Colonic mucosa (tissue), 4 donors: ENCODE results near the gene ZNF497. TPM values are rescaled to one million over a fixed set of nuclear protein-coding genes. Genes with fewer than 3 reads are reported as not detected.

ENCODE experiments used
- DNase-seq: peaks from one replicate; pipeline ENCODE4 v3.0.0-alpha.2; 2020
- H3K27ac ChIP-seq: fragments of 200-600 bp; one replicate; pipeline ENCODE4 v1.8.0; 2021
- H3K27me3 ChIP-seq: fragments of 200-600 bp; one replicate; pipeline ENCODE4 v1.8.0; 2021
- H3K36me3 ChIP-seq: fragments of 200-600 bp; one replicate; pipeline ENCODE4 v1.8.0; 2021
- H3K4me1 ChIP-seq: fragments of 200-600 bp; one replicate; pipeline ENCODE4 v1.8.0; 2021; ENCODE audit warnings: mild to moderate bottlenecking
- H3K4me3 ChIP-seq: fragments of 200-600 bp; one replicate; pipeline ENCODE4 v1.8.0; 2021
- H3K9ac ChIP-seq, 2 donors: one replicate each; pipeline ENCODE4 v1.7.0; 2013; ENCODE audit warnings: control low read depth in 2 of 2, low read depth in 2 of 2, low read length in 2 of 2
- H3K9me3 ChIP-seq: fragments of 200-600 bp; one replicate; pipeline ENCODE4 v1.8.0; 2021
- CTCF ChIP-seq: fragments of 200-600 bp; IDR thresholded peaks from one replicate; pipeline ENCODE4 v1.8.0; 2022; ENCODE audit warnings: antibody characterized with exemption, mild to moderate bottlenecking
- intact Hi-C: fragments of 100-400 bp; cut with DNase I; formaldehyde crosslinking; loops from one replicate; pipeline ENCODE4 v1.14.1; 2022
- total RNA-seq, 2 donors: library from RNA; stranded (reverse); fragmentation: NEBNext Ultra II Directional in 1 of 2; extraction: Animal tissue kit (Norgen Biotek cat#: 25700) in 1 of 2; gene quantifications; one replicate each; pipeline ENCODE4 v1.2.1, GENCODE V29; 2021
- donor health status: healthy.
- donor health status: DM: no; HTN: no; CAD: no.
- donor health status: DM: no; HTN: no; CAD: no.

Gene ZNF497
- total RNA-seq, 2 donors from 2014 or later = 0.98 to 1.9 TPM

DNA sequence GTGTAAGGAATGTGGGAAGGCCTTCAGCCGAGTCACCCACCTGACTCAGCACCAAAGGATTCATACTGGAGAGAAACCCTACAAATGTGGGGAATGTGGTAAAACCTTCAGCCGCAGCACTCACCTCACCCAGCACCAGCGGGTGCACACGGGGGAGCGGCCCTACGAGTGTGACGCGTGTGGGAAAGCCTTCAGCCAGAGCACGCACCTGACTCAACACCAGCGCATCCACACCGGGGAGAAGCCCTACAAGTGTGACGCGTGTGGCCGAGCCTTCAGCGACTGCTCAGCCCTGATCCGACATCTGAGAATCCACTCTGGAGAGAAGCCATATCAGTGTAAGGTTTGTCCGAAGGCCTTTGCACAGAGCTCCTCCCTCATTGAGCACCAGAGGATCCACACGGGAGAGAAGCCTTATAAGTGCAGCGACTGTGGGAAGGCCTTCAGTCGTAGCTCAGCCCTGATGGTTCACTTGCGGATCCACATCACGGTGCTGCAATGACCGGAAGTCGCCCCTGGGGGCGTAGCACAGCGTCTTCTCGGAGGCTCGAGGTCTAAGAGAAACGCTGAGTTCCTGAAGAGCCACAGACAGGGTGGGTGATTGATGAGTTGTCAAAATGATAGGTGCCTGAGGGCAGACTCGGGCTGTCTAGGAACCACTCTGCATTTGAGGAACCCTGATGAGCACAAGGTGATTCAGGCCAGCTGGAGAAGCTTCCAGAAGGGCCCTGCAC, 23.6 kb downstream of the ZNF497 start:
- H3K27me3 ChIP-seq = no peaks in the 10 kb centered on the region
- no peak overlapping the region for H3K9ac ChIP-seq
- H3K9me3 ChIP-seq = no peaks in the 10 kb centered on the region
- no peaks in the 10 kb centered on the region for H3K36me3 ChIP-seq
- H3K27ac ChIP-seq = no peak overlapping the region
- intact Hi-C loops = no loop called here
- no peaks in the 10 kb centered on the region for H3K4me1 ChIP-seq
- no peak overlapping the region for H3K4me3 ChIP-seq
- no peak for TF ChIP-seq CTCF
- no peak for DNase-seq

DNA sequence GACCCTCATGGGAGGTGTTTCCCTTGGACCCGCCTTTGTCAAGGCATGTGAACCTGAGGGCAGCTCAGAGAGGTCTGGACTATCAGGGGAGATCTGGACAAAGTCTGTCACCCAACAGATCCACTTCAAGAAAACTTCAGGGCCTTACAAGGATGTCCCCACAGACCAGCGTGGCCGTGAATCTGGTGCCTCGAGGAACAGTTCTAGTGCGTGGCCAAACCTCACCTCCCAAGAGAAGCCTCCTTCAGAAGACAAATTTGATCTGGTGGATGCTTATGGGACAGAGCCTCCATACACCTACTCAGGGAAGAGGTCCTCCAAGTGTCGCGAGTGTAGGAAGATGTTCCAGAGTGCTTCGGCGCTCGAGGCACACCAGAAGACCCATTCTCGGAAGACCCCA, 24.2 kb downstream of the ZNF497 start:
- Histone ChIP-seq H3K27me3 (no peaks in the 10 kb centered on the region), H3K9me3 (no peaks in the 10 kb centered on the region), H3K4me1 (no peaks in the 10 kb centered on the region), H3K4me3 (no peak overlapping the region), H3K36me3 (no peaks in the 10 kb centered on the region), H3K9ac (no peak overlapping the region), H3K27ac (no peak overlapping the region)
- DNase-seq = no peak
- TF ChIP-seq CTCF = no peak
- intact Hi-C loops = no loop called here

DNA sequence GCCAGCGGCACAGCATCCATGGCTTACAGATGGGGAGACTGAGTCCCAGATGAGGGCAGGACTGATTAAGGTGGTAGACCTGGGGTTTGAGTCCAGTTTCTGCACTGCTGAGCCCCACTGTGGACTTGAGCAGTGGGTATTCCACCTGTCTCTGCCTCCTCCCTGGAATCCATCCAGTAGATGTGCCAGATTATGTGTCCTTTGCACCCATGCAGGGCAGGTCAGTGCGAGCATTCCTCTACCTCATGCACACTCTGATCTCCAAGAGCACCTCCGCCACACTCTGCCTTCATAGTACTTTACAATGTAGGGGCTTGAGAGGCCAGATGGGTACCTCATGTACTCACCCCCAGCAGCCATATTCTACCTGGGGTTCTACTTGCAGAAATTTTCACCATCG, 25.7 kb downstream of the ZNF497 start:
- Histone ChIP-seq H3K4me3 (no peak overlapping the region), H3K36me3 (no peaks in the 10 kb centered on the region), H3K4me1 (no peaks in the 10 kb centered on the region), H3K27me3 (no peaks in the 10 kb centered on the region), H3K9me3 (no peaks in the 10 kb centered on the region), H3K9ac (no peak overlapping the region), H3K27ac (no peak overlapping the region)
- intact Hi-C loops = no loop called here
- DNase-seq = no peak
- TF ChIP-seq CTCF = no peak

GRCh38 chr19:58336216-58336615, 26.3 kb downstream of the ZNF497 start:
- Histone ChIP-seq H3K27ac (no peak overlapping the region), H3K4me1 (no peaks in the 10 kb centered on the region), H3K9me3 (no peaks in the 10 kb centered on the region), H3K36me3 (no peaks in the 10 kb centered on the region), H3K27me3 (no peaks in the 10 kb centered on the region), H3K9ac (no peak overlapping the region), H3K4me3 (no peak overlapping the region)
- DNase-seq = no peak
- intact Hi-C loops = no loop called here
- TF ChIP-seq CTCF = no peak

DNA sequence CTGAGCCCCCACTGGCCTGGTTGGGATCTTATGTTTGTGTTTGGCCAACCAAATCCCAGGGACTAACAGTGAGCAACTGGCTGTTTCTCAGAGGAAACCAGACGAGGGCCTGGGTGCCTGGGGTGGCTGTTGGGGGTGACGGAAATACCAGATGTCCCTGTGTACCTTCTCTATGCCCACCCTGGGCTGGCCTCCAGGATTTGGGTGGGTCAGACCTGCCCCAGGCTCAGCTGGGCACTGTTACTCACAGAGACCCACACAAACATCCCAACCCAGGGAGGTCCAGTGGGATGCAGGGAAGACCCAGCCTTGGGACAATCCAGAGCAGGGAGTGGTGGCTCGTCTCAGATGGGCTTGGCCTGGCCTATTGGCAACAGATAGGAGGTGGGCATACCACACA, 26.9 kb downstream of the ZNF497 start:
- Histone ChIP-seq H3K9ac (no peak overlapping the region), H3K4me3 (no peak overlapping the region), H3K27ac (no peak overlapping the region), H3K36me3 (no peaks in the 10 kb centered on the region), H3K4me1 (no peaks in the 10 kb centered on the region), H3K27me3 (no peaks in the 10 kb centered on the region), H3K9me3 (no peaks in the 10 kb centered on the region)
- intact Hi-C loops = no loop called here
- DNase-seq = no peak
- TF ChIP-seq CTCF = no peak
